ENCODE data around the gene RFX2. TPM values are rescaled to one million over a fixed set of nuclear protein-coding genes. Genes with fewer than 3 reads are reported as not detected.

The RFX2 gene
- total RNA-seq, 1 donor: 10.7 TPM

DNA sequence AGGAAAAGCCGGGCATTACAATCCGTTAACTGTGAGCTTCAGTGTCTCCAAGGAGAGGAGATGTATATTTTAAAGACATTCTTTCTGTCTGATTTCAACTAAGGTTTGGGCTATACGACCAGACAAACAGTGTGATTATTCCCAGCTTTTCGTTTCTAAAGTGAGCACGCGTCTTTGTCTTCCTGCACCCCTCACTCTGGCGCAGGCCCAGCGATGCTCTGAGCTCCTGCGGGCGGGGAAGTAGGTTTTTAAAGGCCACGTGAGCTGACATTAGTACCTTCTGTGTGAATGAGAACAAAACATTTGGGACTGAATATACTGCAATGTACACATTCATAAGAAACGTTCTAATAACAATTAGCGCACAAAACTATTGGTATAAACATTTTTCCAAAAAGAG is 117.1 kb downstream of the RFX2 start:
- DNase-seq (ENCODE audit: low read depth): no peak
- no peak overlapping the region for H3K4me3 ChIP-seq (ENCODE audit: low read depth, low read length)
- TF ChIP-seq, protein P1, sequence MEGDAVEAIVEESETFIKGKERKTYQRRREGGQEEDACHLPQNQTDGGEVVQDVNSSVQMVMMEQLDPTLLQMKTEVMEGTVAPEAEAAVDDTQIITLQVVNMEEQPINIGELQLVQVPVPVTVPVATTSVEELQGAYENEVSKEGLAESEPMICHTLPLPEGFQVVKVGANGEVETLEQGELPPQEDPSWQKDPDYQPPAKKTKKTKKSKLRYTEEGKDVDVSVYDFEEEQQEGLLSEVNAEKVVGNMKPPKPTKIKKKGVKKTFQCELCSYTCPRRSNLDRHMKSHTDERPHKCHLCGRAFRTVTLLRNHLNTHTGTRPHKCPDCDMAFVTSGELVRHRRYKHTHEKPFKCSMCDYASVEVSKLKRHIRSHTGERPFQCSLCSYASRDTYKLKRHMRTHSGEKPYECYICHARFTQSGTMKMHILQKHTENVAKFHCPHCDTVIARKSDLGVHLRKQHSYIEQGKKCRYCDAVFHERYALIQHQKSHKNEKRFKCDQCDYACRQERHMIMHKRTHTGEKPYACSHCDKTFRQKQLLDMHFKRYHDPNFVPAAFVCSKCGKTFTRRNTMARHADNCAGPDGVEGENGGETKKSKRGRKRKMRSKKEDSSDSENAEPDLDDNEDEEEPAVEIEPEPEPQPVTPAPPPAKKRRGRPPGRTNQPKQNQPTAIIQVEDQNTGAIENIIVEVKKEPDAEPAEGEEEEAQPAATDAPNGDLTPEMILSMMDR (IDR thresholded peaks at IDR 0.05; ENCODE audit: insufficient read depth, low read length): no peak

DNA sequence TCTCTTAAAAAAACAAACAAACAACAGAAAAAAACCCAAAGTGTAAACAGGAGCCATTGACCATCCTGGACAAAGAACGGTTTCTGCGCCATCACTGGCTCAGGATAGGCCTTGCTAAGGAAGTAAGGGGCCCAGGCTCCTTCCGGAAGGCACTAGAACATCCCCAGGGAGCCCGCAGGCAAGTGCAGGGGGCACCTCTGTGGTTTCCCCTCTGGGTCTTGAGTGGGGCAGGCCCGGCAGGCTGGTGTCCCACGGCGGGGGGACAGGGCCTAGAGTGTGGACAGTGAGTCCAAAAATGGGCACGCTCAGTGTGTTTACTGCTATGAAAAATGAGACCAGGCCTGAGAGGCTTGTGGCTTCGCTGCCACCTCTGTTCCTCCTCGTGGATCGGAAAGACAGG is 117.5 kb downstream of the RFX2 start:
- TF ChIP-seq, protein P1 (IDR thresholded peaks at IDR 0.05; ENCODE audit: insufficient read depth, low read length): no peak
- no peak overlapping the region for H3K4me3 ChIP-seq (ENCODE audit: low read depth, low read length)
- DNase-seq (ENCODE audit: low read depth): no peak

- TF ChIP-seq, protein P1 (IDR thresholded peaks at IDR 0.05; ENCODE audit: insufficient read depth, low read length): no peak
- no peak for DNase-seq (ENCODE audit: low read depth)
- no peak overlapping the region for H3K4me3 ChIP-seq (ENCODE audit: low read depth, low read length)
Observed at GRCh38 chr19:5991244-5991838, 119.0 kb downstream of the RFX2 start.

DNA sequence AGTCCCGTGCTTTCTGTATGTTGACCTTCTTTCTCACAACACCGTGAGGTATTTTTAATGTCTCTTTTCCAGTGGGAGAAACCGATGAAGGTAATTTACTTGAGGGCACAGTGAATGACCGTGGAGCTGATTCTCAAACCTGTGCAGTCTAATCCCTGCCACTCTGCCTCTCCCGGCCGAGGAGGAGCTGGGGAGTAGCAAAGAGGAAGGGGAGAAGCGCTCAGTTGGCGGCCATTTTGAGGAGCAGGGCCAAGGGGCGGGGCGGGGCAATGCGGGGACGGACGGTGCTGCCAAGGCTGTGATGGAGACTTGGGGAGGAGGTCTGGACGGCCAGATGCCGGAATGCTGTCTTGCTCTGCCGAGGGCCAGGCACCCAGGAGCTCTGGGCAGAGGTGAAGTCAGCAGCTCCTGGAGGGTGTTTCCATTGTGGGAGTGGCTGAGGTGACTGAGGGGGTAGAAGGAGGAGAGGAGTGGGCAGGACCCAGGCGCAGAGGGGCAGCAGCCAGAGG is 120.0 kb downstream of the RFX2 start:
- no peak for DNase-seq (ENCODE audit: low read depth)
- H3K4me3 ChIP-seq (ENCODE audit: low read depth, low read length): no peak overlapping the region
- TF ChIP-seq, protein P1 (IDR thresholded peaks at IDR 0.05; ENCODE audit: insufficient read depth, low read length): no peak

DNA sequence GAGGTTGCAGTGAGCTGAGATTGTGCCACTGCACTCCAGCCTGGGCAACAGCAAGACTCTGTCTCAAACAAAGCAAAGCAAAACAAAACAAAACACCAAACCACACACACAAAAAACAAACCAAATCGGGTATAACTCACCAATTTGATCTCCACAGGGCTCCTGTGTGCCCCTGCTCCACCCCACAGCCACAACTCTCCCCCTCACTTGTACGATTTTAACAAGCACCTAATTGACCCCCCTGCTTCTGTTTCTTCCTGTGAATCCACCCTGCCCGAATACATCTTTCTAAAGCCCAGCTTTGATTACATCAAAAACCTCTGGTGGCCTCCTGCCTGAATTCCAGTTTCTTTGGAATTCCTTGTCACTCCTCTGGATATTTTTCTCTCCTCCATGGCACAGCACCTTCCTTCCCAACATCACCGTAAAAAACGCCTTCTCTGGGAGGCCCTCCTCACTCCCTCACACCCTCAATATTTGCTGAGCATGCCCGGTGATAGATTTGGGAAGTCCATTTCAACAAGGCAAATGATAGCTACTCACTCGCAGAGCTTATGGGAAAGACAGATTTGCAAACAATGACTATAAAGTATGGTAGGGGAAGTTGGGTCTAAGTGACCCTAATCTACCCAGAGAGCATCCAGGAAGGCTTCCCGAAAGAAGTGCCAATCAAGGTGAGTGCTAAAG is 120.8 kb downstream of the RFX2 start:
- no peak overlapping the region for H3K4me3 ChIP-seq (ENCODE audit: low read depth, low read length)
- DNase-seq (ENCODE audit: low read depth): no peak
- TF ChIP-seq, protein P1 (IDR thresholded peaks at IDR 0.05; ENCODE audit: insufficient read depth, low read length): no peak

DNA sequence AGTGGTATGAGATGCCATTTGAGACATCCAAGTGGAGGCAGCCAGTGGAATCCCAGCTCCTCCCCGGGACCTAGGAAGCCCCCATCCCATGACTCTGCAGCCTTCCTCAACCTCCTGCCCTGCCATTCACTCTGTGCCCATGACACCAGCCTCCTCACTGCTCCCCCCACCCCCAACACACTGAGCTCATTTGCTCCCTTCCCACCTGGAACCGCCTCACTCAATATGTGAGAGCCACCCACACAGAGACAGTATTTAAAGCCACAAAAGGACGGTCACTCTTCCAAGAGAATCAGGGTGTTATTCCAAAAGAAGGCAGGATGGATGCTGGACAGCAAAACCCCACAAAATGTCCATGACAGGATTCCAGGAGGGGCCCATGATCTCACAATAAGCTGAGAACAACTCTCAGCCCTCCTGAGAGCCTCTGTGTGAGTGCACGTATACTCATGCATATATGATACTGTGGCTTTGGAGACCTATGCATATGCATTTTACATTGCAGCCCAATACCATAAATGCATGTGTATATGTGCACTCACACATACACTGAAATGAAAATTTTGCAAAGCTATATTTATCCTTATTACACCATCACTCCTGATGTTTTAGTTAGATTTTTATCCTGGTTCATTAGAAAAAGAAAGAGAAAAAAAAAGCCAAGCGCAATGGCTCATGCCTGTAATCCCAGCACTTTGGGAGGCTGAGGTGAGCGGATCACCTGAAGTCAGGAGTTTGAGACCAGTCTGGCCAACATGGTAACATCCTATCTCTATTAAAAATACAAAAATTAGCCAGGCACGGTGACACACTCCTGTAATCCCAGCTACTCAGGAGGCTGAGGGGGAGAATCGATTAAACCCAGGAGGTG is 121.5 kb downstream of the RFX2 start:
- no peak for DNase-seq (ENCODE audit: low read depth)
- TF ChIP-seq, protein P1 (IDR thresholded peaks at IDR 0.05; ENCODE audit: insufficient read depth, low read length): no peak
- H3K4me3 ChIP-seq (ENCODE audit: low read depth, low read length): no peak overlapping the region

All from fibroblast of the aortic adventitia (primary cell).